Esophagus squamous epithelium (tissue), 5 donors: ENCODE results near the gene CCDC81. TPM values are rescaled to one million over a fixed set of nuclear protein-coding genes. Genes with fewer than 3 reads are reported as not detected.

Experiments used
- DNase-seq: peaks from one replicate; lab custom pipeline; 2025; lab: John Stamatoyannopoulos, UW
- H3K27ac ChIP-seq, 4 donors: fragments of 200-600 bp; sonication (generic); one replicate each; pipeline ENCODE4 v1.5.1; 2016 to 2019; ENCODE audit warnings: mild to moderate bottlenecking in 1 of 4
- H3K27me3 ChIP-seq, 4 donors: fragments of 200-600 bp; sonication (generic); 1 replicate in 3 of 4; 2 replicates in 1 of 4; pipeline versions ENCODE4 v1.5.1 to v1.6.0; 2017 to 2021; ENCODE audit warnings: antibody characterized with exemption in 1 of 4
- H3K36me3 ChIP-seq, 3 donors: fragments of 200-600 bp; sonication (generic); one replicate each; pipeline ENCODE4 v1.5.1; 2016 to 2019
- H3K4me1 ChIP-seq, 3 donors: fragments of 200-600 bp; sonication (generic); one replicate each; pipeline ENCODE4 v1.5.1; 2017 to 2019
- H3K4me3 ChIP-seq, 4 donors: fragments of 200-600 bp; sonication (generic); 1 replicate in 3 of 4; 2 replicates in 1 of 4; pipeline ENCODE4 v1.5.1; 2016 to 2019; ENCODE audit warnings: mild to moderate bottlenecking in 2 of 4, moderate library complexity in 1 of 4
- H3K9me3 ChIP-seq, 3 donors: fragments of 200-600 bp; sonication (generic); one replicate each; pipeline ENCODE4 v1.5.1; 2016 to 2019
- CTCF ChIP-seq, 6 experiments: fragments of 450-650 bp in 4 of 6; fragments of 200-600 bp in 2 of 6; sonication (generic) in 2 of 6; IDR thresholded peaks; one replicate each; pipeline ENCODE4 v1.5.1; 2016 to 2019; ENCODE audit warnings: antibody characterized with exemption in 6 of 6, mild to moderate bottlenecking in 4 of 6, moderate library complexity in 4 of 6
- POLR2A ChIP-seq, 4 donors: fragments of 450-650 bp; IDR thresholded peaks; one replicate each; pipeline ENCODE4 v1.6.1; 2017; ENCODE audit warnings: antibody characterized with exemption in 4 of 4, mild to moderate bottlenecking in 4 of 4, moderate library complexity in 3 of 4
- WGBS, 2 donors: methylation state at CpG; one replicate each; pipeline ENCODE4 v1.1.5; 2018; 5-methylcytosine and 5-hydroxymethylcytosine counted together
- intact Hi-C: fragments of 100-400 bp; cut with DNase I; formaldehyde crosslinking; loops from one replicate; pipeline ENCODE4 v1.15.0; 2022
- total RNA-seq, 4 donors: library from RNA; depleted of rRNA; stranded (reverse); fragments of >200 nt; gene quantifications; one replicate each; pipeline ENCODE4 v1.1.0, GENCODE V29; 2016
- donor health status: DM: yes; HTN: yes; CAD: no.

Gene CCDC81
- total RNA-seq: under 1 TPM in 3 of 4 donors, not detected in 1; 0.23 to 0.66 (median 0.57) TPM

DNA sequence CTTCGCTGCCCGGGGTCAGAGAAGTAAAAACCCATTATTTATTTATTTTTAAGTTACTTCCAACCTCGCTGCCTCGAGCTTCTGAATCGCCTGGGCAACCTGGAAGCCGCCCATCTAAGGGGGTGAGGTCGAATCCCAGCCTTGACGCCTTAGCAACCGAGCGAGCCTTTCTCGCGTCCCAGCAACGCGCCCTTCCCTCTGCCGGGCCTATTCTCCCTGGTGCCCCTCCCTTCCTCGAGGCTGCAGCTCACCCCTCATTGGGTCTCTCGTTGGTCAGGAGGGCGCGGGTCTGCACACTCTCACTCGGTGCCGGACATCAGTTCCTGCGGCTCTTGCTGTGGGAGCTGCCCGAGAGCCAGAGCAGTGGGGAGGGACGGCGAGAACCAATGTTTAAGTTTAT is at the start of gene CCDC81:
TSS of gene CCDC81 (plus strand) at position 302 of the 400 bp plus-strand sequence. CDS start 277 bp downstream, outside the sequence.
- no peak for DNase-seq
- intact Hi-C loops: no loop called here

GRCh38 chr11:86335131-86335767 is 39.4 kb upstream of the CCDC81 start:
- Histone ChIP-seq H3K36me3 (peaks cover 0 to 73% (median 0%) of the 10 kb centered on the region in 3 donors), H3K9me3 (peaks cover 0 to 3% (median 0%) of the 10 kb centered on the region in 3 donors), H3K4me1 (no peaks in the 10 kb centered on the region), H3K4me3 (no peak overlapping the region), H3K27ac (no peak overlapping the region), H3K27me3 (no peaks in the 10 kb centered on the region)
- DNase-seq: no peak
- TF ChIP-seq CTCF (IDR thresholded peaks at IDR 0.05): no peak
- intact Hi-C loops: no loop called here
- WGBS, 2 donors: 83 to 93% methylated on average over 6 of the region's 6 CpGs

More for the DNA sequence above, at the start of gene CCDC81:
- WGBS, 2 donors: 32 to 37% methylated on average over 14 to 16 of the region's 25 CpGs
- TF ChIP-seq CTCF (IDR thresholded peaks at IDR 0.05): no peak
- TF ChIP-seq POLR2A (IDR thresholded peaks at IDR 0.05): no peak
- no peak within 1 kb of the TSS for H3K27ac ChIP-seq
- peak within 1 kb of the TSS in 1 of 4 donors; percentile 49 for H3K4me3 ChIP-seq
- H3K27me3 ChIP-seq: peaks cover 0 to 3% (median 0%) of the 10 kb centered on the region in 4 donors
- H3K9me3 ChIP-seq: no peaks in the 10 kb centered on the region
- no peaks in the 10 kb centered on the region for H3K36me3 ChIP-seq
- H3K4me1 ChIP-seq: peaks cover 0 to 34% (median 11%) of the 10 kb centered on the region in 3 donors

- H3K4me1 ChIP-seq: no peaks in the 10 kb centered on the region
- no peak overlapping the region for H3K27ac ChIP-seq
- intact Hi-C loops: no loop called here
- 96% methylated on average over 2 of the region's 2 CpGs for WGBS, 2 donors
- H3K9me3 ChIP-seq: peaks cover 0 to 3% (median 0%) of the 10 kb centered on the region in 3 donors
- no peak for TF ChIP-seq POLR2A (IDR thresholded peaks at IDR 0.05)
- no peak for TF ChIP-seq CTCF (IDR thresholded peaks at IDR 0.05)
- H3K4me3 ChIP-seq: no peak overlapping the region
- no peak for DNase-seq
- peaks cover 0 to 70% (median 0%) of the 10 kb centered on the region in 3 donors for H3K36me3 ChIP-seq
- no peaks in the 10 kb centered on the region for H3K27me3 ChIP-seq
Observed at GRCh38 chr11:86337227-86337626, 37.5 kb upstream of the CCDC81 start.

DNA sequence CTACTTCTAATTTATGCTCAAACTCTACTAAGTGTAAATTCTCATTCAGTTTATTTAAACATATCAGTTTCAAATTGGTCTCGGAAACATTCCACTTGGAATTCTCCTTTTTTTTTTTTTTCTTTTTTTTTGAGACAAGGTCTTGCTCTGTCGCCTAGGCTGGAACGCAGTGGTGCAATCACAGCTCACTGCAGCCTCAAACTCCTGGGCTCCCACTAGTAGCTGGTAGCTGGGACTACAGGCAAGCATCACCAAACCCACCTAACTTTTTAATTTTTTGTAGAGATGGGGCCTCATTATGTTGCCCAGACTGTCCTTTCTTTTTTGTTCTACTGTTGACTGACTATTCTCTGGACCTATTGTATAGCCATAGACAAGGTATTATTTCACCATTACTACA is 33.3 kb upstream of the CCDC81 start:
- 94 to 97% methylated on average over 3 of the region's 3 CpGs for WGBS, 2 donors
- peaks cover 0 to 68% (median 0%) of the 10 kb centered on the region in 3 donors for H3K36me3 ChIP-seq
- no peak for DNase-seq
- no peaks in the 10 kb centered on the region for H3K4me1 ChIP-seq
- H3K9me3 ChIP-seq: no peaks in the 10 kb centered on the region
- no peak overlapping the region for H3K27ac ChIP-seq
- H3K27me3 ChIP-seq: no peaks in the 10 kb centered on the region
- H3K4me3 ChIP-seq: no peak overlapping the region
- no peak for TF ChIP-seq POLR2A (IDR thresholded peaks at IDR 0.05)
- TF ChIP-seq CTCF (IDR thresholded peaks at IDR 0.05): no peak
- intact Hi-C loops: no loop called here

- no peaks in the 10 kb centered on the region for H3K4me1 ChIP-seq
Observed at GRCh38 chr11:86346513-86346912, 28.2 kb upstream of the CCDC81 start.

More at GRCh38 chr11:86346513-86346912, 28.2 kb upstream of the CCDC81 start:
- H3K27ac ChIP-seq: no peak overlapping the region
- H3K4me3 ChIP-seq: no peak overlapping the region
- WGBS, 2 donors: 83 to 100% methylated on average over 2 to 3 of the region's 3 CpGs
- TF ChIP-seq CTCF (IDR thresholded peaks at IDR 0.05) (no peak), POLR2A (IDR thresholded peaks at IDR 0.05) (no peak)
- intact Hi-C loops: no loop called here
- no peak for DNase-seq
- no peaks in the 10 kb centered on the region for H3K27me3 ChIP-seq
- no peaks in the 10 kb centered on the region for H3K9me3 ChIP-seq
- peaks cover 0 to 31% (median 0%) of the 10 kb centered on the region in 3 donors for H3K36me3 ChIP-seq
